Midbrain (tissue), 1 donor: ENCODE results near the gene ABHD17B.
A peak's percentile ranks its signal among the peaks of the same experiment; 100 is the strongest.
"Not testable (repeated sequence)": the region's sequence is repeated elsewhere in the genome, so short reads cannot be mapped to it uniquely, and the experiment has no call there.

Experiments
- DNase-seq: peaks from one replicate; lab custom pipeline; 2025; lab: John Stamatoyannopoulos, UW

Gene ABHD17B

DNA sequence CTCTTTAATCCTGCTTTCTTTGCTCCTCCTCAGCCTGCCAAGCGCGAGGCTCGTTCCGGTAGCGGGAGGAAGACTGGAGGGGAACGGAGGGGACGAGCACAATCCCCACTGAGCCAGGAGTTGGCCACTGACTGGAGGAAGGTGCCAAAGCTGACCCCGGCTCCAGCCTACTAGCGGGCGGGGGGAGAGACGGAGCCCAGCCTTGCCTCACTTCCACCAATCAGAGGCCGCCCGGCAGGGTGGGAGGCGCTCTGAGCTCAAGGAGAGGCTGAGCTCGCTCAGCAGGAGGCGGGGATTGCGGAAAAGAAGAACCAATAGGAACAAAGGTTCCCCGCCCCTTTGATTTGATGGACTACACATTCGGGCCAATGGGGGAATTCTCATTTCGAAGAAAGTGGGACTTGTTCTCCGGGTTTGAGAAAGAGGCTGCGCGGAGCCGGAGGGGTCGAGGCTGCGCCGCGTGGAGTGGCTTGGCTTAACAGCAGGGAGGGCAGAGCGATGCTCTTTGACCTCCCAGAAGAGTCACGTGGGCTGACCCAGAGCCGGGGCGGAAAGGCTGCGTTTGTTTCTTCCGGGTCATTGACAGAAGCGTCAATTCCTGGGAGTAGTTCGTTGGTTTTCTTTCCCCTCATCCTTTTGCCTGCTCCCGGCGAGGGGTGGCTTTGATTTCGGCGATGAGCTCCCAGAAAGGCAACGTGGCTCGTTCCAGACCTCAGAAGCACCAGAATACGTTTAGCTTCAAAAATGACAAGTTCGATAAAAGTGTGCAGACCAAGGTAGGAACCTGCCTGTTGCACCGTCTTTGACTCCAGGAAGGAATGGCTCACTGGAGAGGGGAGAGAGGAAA, at the start of gene ABHD17B, which contains the start of gene C9orf85:
Gene ABHD17B, minus strand, starts transcription at position 133 of the 847 bp plus-strand sequence. CDS start 36,113 bp downstream, outside the sequence.
Gene C9orf85, plus strand, starts transcription at position 579 of the 847 bp plus-strand sequence. Its CDS starts 96 bp downstream, at position 675.
- DNase-seq, result peak; percentile 100

GRCh38 chr9:71955300-71955915, 44.4 kb upstream of the ABHD17B start:
- no peak for DNase-seq

DNA sequence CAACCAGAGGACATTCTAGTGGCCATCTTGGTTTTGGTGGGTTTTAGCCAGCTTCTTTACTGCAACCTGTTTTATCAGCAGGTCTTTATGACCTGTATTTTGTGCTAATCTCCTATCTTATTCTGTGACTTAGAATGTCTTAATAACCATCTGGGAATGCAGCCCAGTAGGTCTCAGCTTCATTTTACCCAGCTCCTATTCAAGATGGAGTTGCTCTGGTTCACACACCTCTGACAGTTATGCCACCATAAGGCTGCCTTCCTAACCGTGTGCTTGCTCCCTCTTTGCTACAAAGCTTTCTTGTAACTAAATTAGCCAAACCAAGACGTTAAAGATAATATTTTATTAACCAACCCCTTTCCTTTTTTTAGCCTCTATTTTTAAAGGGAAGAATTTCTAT, 43.7 kb upstream of the ABHD17B start:
- not testable (repeated sequence) for DNase-seq

- no peak for DNase-seq
Measured at GRCh38 chr9:71944754-71945375, 33.9 kb upstream of the ABHD17B start.

- no peak for DNase-seq
Measured at GRCh38 chr9:71941998-71942567, 31.1 kb upstream of the ABHD17B start.

DNA sequence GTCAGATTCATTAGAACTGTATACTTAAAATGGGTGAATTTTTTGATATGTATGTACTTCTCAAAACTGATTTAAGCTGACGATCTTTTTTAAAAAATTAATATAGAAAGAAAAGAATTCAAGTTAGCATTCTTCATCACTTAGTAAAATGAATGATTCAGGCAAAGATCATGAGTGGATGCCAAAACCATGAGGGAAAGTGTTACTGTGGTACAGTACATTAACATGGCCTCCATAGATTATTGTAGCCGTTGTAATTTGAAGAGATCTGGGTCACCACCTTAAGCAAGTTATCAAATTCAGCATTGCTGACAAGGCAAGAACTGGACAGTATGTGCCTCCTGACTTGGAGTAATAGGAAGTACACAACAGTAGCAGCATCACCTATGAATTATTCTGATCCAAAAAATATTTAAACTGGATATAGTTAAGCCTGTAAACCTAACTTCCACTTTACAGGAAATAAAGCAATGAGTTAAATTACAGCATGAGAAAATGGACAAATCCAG, 30.1 kb upstream of the ABHD17B start:
- DNase-seq, result no peak

DNA sequence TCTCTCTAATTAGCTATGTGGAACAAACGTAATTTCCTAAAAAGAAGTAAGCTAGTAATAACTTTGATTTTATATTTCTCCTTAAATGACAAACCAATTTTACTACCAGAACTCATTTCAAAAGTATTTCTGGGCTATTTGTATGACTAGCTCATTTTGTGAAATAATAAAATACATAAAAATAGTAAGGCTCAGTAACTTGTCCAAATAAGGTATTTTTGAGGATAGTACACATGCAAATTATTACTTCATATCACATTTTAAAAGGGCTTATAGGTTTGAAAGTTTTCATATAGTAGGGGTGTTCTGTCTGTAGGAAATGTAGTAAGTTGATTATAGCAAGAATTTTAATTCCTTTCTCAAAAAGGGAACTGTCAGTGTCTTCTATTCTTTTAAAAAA, 26.9 kb upstream of the ABHD17B start:
- no peak for DNase-seq

DNA sequence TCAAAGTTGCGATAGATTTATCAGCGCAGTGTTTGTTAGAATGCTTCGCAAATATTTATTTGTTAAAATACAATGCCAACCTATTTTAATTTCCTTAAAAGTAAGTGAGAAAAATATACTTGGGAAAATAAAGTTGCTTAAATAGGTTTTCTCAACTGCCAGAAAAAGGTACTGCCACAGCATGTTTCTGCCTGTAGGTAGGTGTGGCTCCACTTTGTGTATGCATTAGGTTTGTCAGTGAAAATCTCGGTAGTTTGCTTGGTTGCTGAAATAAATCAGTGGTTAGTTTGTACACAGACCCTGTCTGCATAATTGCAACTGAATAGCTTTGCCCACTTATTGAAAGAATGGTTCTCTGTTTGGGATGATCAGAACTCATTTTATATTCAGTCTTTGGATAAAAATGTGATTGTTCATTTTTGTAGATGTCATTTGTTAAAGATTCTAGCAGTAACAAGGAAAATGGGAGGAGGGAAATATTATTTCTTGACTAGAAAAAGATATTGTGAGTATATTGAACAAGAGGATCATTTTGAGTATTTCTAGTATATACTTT, 26.2 kb upstream of the ABHD17B start:
- DNase-seq, result peak; percentile 48

DNA sequence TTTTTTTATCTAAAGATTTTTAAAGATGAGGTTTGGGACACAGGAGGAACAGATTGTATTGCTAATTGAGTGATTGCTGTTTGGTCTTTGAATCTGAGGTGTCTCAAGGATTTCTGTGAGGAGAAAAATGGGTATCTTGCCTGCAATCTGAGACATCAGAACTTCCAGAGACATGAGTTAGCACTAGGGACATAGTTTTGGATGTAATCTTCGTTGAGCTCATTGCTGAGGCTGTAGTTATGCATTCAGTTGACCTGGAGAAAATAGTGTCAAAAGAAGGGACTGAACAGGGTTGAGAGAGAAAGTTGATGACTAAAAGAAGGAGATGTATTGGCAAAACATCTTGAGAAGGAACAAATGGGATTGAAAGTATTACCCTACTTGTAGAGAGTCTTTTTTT, 25.1 kb upstream of the ABHD17B start:
- no peak for DNase-seq

DNA sequence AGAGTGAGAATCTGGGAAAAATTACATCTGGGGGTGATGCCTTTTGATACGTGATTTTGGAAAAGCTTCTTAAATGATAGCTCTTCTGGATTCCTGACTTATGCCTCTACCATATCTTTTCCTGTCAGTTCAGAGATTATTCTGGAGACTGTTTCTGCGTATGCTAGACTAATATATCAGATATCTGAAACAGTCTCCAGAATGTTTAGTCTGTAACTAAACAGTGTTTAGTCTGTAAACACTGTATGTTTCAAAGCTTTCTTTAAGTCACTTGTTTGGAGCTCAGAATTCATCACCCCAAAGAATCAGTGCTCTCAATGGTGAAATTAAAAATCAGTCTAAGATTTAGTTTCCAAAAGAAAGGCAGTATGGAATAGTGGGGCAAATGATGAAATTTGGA, 20.2 kb upstream of the ABHD17B start:
- DNase-seq, result no peak

- no peak for DNase-seq
Measured at GRCh38 chr9:71929791-71930440, 18.9 kb upstream of the ABHD17B start.

DNA sequence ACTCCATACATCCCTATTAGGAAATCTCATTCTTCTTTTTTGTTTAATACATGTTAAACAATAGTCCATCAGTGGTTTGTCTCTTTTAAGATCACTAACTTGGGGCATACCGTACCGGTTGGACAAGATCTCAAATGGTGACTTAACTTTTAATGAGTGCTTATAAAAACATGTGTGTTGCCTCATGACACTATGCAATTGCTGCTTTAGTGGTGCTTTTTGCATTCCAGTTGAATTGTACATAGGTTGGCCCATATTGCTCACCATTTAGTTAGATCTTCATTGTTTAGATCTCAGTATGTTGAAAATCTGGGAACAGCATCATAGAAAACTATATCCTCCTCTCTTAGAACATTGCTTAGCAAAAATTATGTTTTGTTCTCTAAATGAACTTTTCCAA, 18.2 kb upstream of the ABHD17B start:
- DNase-seq, result no peak

- no peak for DNase-seq
Measured at GRCh38 chr9:71928806-71929205, 17.8 kb upstream of the ABHD17B start.

- DNase-seq, result no peak
Measured at GRCh38 chr9:71928376-71928775, 17.4 kb upstream of the ABHD17B start.

- no peak for DNase-seq
Measured at GRCh38 chr9:71925834-71926233, 14.8 kb upstream of the ABHD17B start.

DNA sequence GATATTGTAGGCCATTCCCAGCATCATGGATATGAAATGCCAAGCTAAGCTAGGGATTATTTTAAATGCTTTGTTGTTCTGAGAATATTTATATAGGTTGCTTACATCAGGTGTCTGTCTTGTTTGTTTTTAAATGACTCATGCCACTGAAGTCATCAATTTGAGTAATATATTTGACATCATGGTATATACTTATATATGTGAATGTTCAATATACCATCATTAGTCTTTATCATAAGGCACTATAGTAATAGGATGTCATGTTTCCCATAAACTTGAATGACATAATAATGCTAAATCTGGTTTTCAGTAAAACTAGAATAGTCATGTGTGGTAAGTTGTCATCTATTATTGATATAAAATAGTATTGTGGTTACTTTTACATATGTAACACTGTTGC, 13.6 kb upstream of the ABHD17B start:
- DNase-seq, result no peak

- DNase-seq, result no peak
Measured at GRCh38 chr9:71921190-71921814, 10.3 kb upstream of the ABHD17B start.

DNA sequence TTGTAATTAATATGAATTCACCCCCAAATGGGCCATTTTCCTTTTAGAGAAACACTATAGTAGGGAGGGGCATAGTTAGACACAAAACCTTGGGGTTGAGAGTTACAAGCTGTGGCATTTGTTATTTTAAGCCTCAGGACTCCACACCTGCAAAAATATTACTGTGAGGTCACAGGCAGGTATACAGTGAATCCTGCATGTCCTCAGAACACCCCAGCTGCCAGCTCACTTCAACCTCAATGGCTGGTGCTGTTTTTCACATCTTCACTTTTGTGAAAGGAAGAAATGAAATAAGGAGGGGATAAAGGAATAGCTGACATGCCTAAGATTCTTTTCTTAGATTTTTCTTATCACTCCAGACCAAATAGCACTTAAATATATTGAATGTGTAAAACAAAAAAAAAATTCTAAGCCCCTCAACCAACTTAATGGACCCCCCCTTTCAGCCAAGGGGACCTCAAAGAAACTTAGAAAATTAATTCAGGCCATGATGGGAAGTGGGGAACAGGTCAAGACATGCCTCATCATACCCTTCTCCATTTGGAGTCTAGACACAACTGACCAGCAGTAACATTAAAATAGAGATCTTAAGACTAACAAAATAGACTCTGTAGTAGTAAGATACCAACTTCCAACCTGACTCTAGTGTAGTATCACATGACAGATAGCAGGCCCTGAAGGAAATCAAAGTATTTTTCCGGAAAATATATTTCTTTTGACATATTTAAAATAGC, 9.6 kb upstream of the ABHD17B start:
- no peak for DNase-seq

GRCh38 chr9:71918419-71918818, 7.4 kb upstream of the ABHD17B start:
- DNase-seq, result no peak

DNA sequence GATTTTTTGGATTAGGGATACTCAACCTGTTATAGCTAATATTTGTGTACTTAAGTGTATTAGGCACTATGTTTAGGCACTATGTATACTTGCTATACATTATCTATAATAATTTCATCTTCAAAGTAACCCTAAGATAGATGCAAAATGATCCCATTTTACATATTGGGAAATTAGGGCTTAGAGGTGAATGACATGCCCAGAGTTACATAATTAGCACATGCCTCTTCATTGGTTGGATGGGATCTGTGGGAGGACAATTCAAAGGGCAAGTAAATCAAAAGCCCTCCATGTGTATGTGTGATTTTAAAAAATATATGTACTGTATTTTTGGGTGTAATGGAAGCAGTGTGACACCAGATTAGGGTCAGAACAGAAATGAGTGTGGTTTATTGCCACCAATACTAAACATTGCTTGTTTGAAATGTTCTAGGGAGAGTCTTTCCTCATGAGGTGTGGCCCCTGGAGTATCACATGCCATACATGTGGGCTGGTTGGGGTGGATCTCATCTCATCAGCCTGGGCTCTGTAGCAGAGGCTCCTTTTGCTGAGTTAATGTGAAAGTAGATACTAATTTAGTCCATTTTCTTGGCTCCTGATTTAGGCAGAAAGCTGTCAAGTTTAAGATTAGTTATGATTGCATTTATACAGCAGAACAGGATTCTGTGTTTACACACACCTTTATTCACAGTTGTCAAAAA, 6.0 kb upstream of the ABHD17B start:
- no peak for DNase-seq
